Pancreas (tissue), 10 donors: ENCODE results near the gene CACNA1C. TPM values are rescaled to one million over a fixed set of nuclear protein-coding genes. Genes with fewer than 3 reads are reported as not detected.

Experiments
- ATAC-seq, 4 donors: fragments of 200-7000 bp; cut with Tn5 transposase; one replicate each; pipeline versions ENCODE4 v1.8.0 to v1.9.1; 2020; ENCODE audit warnings: mild to moderate bottlenecking in 4 of 4, moderate library complexity in 4 of 4
- DNase-seq, 6 donors: peaks; one replicate each; pipeline ENCODE4 v3.0.0-alpha.2; 2020
- FAIRE-seq: peaks from 2 replicates; lab custom pipeline; 2012; peaks lifted over from hg19 to GRCh38; lab: Jason Lieb, UNC
- H3K27ac ChIP-seq, 4 donors: fragments of 200-600 bp; sonication (generic); 1 replicate in 3 of 4; 2 replicates in 1 of 4; pipeline versions ENCODE4 v1.5.0 to v1.8.0; 2020
- H3K27me3 ChIP-seq, 4 donors: fragments of 200-600 bp; one replicate each; pipeline ENCODE4 v1.8.0; 2021
- H3K36me3 ChIP-seq, 3 donors: fragments of 200-600 bp; sonication (generic) in 1 of 3; one replicate each; pipeline versions ENCODE4 v1.5.0 to v1.8.0; 2020 to 2021
- H3K4me1 ChIP-seq, 3 donors: fragments of 200-600 bp; one replicate each; pipeline ENCODE4 v1.8.0; 2021
- H3K4me3 ChIP-seq, 4 donors: fragments of 200-600 bp; sonication (generic) in 2 of 4; one replicate each; pipeline versions ENCODE4 v1.5.0 to v1.8.0; 2020 to 2021
- H3K9me3 ChIP-seq, 4 donors: fragments of 200-600 bp; one replicate each; pipeline ENCODE4 v1.8.0; 2021
- WGBS, 2 donors: extraction: QIAGEN DNeasy Blood & Tissue Kit; methylation state at CpG; one replicate each; pipeline ENCODE4 v1.1.7; 2013; 5-methylcytosine and 5-hydroxymethylcytosine counted together
- intact Hi-C, 3 donors: fragments of 100-400 bp; cut with DNase I; formaldehyde crosslinking; loops; one replicate each; pipeline versions ENCODE4 v1.11.1 to v1.14.2; 2022
- polyA plus RNA-seq, 2 donors: library from polyadenylated mRNA; stranded (reverse); fragments of 200-250 nt; gene quantifications; one replicate each; pipeline ENCODE4 v1.2.3, GENCODE V29; 2013
- total RNA-seq, 6 donors: library from RNA; stranded (reverse); fragmentation: NEBNext Ultra II Directional in 4 of 6; extraction: Animal tissue kit (Norgen Biotek cat#: 25700) in 4 of 6; gene quantifications; one replicate each; pipeline versions ENCODE4 v1.2.1 to v1.2.4, GENCODE V29; 2021 to 2023
- TF ChIP-seq, protein P1 (sequence below), 4 donors: fragments of 200-600 bp; sonication (generic) in 3 of 4; IDR thresholded peaks; one replicate each; pipeline versions ENCODE4 v1.5.0 to v1.8.0; 2021; ENCODE audit warnings: antibody characterized with exemption in 4 of 4
- donor health status: healthy with polysubstance abuse.
- donor health status: DM: no; HTN: no; CAD: no; lungs with moderate emphysema.
- donor health status: DM: no; HTN: no; CAD: no.
- donor health status: control.
- donor health status: control.
- donor health status: Bipolar disorder and iron deficiency.
- donor health status: DM: yes; HTN: yes; CAD: no.
- donor health status: DM: no; HTN: no; CAD: no.
- donor health status: DM: no; HTN: no; CAD: no.
- donor health status: DM: yes; HTN: yes; CAD: no.

The CACNA1C gene
- total and polyA plus RNA-seq, 8 donors, result 1.2 to 3.8 (median 2.3) TPM

DNA sequence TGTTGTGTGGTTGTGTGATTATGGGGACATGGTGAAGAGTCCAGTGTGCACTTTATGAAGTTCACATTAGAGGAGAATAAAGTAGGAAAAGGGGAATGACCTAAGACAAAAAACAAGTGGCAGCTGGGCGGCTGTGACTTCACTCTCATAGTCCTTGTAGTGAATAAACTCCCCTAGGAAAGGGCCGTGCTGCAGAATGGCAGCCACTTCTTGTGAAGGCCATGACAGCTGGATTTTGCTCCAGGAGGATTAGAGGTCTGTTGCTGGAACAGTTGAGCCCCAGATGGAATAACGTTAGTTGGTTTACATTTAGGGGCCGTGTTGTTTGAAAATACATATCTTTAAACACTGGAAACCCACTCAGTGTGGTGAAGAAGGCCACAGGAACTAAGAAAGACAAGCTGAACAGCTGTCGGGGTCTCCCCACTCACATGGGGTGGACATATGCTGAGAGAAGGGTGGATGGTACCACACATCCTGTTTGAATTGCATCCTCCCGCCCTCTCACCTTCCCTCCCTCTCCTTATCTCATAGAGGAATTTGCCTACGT is 276.9 kb downstream of the CACNA1C start:
- FAIRE-seq, result no peak
- Histone ChIP-seq H3K9me3 (no peaks in the 10 kb centered on the region), H3K4me1 (peaks cover 0 to 1% (median 0%) of the 10 kb centered on the region in 3 donors), H3K27me3 (no peaks in the 10 kb centered on the region), H3K27ac (no peak overlapping the region), H3K36me3 (no peaks in the 10 kb centered on the region), H3K4me3 (no peak overlapping the region)
- 70 to 77% methylated on average over 7 of the region's 7 CpGs for WGBS, 2 donors
- TF ChIP-seq, protein P1, sequence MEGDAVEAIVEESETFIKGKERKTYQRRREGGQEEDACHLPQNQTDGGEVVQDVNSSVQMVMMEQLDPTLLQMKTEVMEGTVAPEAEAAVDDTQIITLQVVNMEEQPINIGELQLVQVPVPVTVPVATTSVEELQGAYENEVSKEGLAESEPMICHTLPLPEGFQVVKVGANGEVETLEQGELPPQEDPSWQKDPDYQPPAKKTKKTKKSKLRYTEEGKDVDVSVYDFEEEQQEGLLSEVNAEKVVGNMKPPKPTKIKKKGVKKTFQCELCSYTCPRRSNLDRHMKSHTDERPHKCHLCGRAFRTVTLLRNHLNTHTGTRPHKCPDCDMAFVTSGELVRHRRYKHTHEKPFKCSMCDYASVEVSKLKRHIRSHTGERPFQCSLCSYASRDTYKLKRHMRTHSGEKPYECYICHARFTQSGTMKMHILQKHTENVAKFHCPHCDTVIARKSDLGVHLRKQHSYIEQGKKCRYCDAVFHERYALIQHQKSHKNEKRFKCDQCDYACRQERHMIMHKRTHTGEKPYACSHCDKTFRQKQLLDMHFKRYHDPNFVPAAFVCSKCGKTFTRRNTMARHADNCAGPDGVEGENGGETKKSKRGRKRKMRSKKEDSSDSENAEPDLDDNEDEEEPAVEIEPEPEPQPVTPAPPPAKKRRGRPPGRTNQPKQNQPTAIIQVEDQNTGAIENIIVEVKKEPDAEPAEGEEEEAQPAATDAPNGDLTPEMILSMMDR (IDR thresholded peaks at IDR 0.05), result no peak
- DNase-seq, result no peak
- no peak for ATAC-seq
- intact Hi-C loops, result no loop called here

GRCh38 chr12:2332236-2332635 is 279.4 kb downstream of the CACNA1C start:
- WGBS, 2 donors, result 67 to 85% methylated on average over 1 of the region's 1 CpG

DNA sequence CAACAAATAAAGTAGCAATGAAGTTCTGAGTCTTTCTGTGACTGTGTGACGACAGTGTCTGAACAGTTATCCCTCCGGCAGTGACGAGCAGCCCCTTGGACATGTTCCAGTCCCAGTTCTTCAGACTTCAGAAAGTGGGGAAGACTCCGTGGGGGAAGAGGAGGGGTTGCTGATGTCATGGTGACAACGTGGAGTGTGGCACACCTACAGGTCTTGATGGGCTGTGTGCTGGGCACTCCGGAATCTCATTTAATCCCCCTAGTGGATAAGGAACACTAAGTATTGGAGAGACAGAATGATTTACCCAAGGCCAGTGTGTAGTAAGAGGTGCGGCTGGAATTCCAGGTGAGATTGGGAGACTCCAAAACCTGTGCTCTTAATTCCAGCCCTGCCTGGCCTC is 280.2 kb downstream of the CACNA1C start:
- FAIRE-seq, result no peak
- no peak for ATAC-seq
- no peaks in the 10 kb centered on the region for H3K9me3 ChIP-seq
- no peak for DNase-seq
- H3K4me3 ChIP-seq, result no peak overlapping the region
- H3K27ac ChIP-seq, result no peak overlapping the region
- intact Hi-C loops, result no loop called here
- TF ChIP-seq, protein P1 (IDR thresholded peaks at IDR 0.05), result no peak
- H3K27me3 ChIP-seq, result no peaks in the 10 kb centered on the region
- H3K36me3 ChIP-seq, result no peaks in the 10 kb centered on the region
- WGBS, 2 donors, result 62 to 63% methylated on average over 7 of the region's 7 CpGs
- no peaks in the 10 kb centered on the region for H3K4me1 ChIP-seq

More at GRCh38 chr12:2332236-2332635, 279.4 kb downstream of the CACNA1C start:
- TF ChIP-seq, protein P1 (IDR thresholded peaks at IDR 0.05), result no peak
- no peak for FAIRE-seq
- Histone ChIP-seq H3K9me3 (no peaks in the 10 kb centered on the region), H3K27me3 (no peaks in the 10 kb centered on the region), H3K36me3 (no peaks in the 10 kb centered on the region), H3K4me1 (no peaks in the 10 kb centered on the region), H3K4me3 (no peak overlapping the region), H3K27ac (no peak overlapping the region)
- no peak for ATAC-seq
- intact Hi-C loops, result no loop called here
- no peak for DNase-seq

DNA sequence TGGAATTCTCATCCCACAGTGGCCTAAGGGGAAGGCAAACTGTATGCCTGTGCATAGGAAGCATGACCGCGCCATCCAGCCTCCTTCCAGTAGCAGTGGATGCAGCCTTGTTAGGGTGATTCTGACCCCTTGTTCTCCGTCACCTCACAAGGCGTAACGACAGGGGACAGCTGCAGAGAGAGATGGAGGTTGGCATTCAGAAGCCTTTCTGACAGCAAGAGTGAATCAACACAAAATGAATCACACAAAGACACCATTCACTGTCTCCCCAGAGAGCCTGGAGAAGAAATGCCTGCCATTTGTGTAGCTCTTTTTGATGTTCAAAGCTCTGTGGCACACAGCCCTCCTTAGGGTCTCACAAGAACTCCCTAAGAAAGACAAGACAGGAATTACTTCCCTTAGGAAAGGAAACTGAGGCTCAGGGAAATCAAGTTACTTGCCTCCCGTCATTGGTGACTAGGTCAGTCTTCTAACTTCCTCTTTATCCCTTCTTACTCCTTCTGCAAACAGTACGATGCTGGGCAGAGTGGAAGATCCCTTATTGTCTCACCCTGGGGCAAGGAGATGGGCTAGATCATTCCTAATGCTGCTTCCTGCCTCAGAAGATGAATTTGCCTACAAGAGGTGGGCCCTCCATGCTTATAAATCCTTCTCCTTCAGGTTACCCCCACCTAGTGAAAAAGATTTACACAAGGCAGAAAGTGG is 280.9 kb downstream of the CACNA1C start:
- DNase-seq (no peak), FAIRE-seq (no peak), ATAC-seq (no peak)
- TF ChIP-seq, protein P1 (IDR thresholded peaks at IDR 0.05), result no peak
- H3K4me1 ChIP-seq, result no peaks in the 10 kb centered on the region
- no peak overlapping the region for H3K27ac ChIP-seq
- no peaks in the 10 kb centered on the region for H3K36me3 ChIP-seq
- H3K9me3 ChIP-seq, result no peaks in the 10 kb centered on the region
- intact Hi-C loops, result no loop called here
- H3K4me3 ChIP-seq, result no peak overlapping the region
- 82 to 89% methylated on average over 7 of the region's 7 CpGs for WGBS, 2 donors
- no peaks in the 10 kb centered on the region for H3K27me3 ChIP-seq

DNA sequence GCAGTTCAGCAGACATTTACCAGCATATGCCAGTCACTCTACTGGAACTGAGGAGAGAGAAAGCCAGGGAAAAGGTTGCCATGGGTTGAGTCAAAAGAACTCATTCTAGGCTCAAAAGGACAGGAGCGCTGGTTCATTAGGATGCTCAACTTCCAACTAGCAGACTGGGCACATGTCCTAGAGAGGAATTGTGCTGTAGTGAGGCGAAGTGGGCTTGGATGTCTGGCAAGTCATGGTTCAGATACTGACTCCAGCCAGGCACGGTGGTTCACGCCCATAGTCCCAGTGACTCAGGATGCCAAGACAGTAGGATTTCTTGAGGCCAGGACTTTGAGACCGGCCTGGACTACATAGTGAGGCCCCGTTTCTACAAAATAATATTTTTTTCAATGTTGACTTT is 281.5 kb downstream of the CACNA1C start:
- intact Hi-C loops, result no loop called here
- TF ChIP-seq, protein P1 (IDR thresholded peaks at IDR 0.05), result no peak
- DNase-seq (no peak), ATAC-seq (no peak), FAIRE-seq (no peak)
- H3K27ac ChIP-seq, result no peak overlapping the region
- 87 to 91% methylated on average over 6 of the region's 6 CpGs for WGBS, 2 donors
- no peaks in the 10 kb centered on the region for H3K9me3 ChIP-seq
- H3K4me1 ChIP-seq, result no peaks in the 10 kb centered on the region
- no peaks in the 10 kb centered on the region for H3K36me3 ChIP-seq
- H3K27me3 ChIP-seq, result no peaks in the 10 kb centered on the region
- no peak overlapping the region for H3K4me3 ChIP-seq
